HG03457 (cell line): ENCODE results near the gene DNAH11.
"Not testable (repeated sequence)": the region's sequence is repeated elsewhere in the genome, so short reads cannot be mapped to it uniquely, and the experiment has no call there.

Experiments used
- ATAC-seq: cut with Tn5 transposase; IDR thresholded peaks from one replicate; pipeline ENCODE4 v1.9.1; 2021; ENCODE audit warnings: moderate number of reproducible peaks; ENCODE audit not compliant: unreplicated experiment

Gene DNAH11

DNA sequence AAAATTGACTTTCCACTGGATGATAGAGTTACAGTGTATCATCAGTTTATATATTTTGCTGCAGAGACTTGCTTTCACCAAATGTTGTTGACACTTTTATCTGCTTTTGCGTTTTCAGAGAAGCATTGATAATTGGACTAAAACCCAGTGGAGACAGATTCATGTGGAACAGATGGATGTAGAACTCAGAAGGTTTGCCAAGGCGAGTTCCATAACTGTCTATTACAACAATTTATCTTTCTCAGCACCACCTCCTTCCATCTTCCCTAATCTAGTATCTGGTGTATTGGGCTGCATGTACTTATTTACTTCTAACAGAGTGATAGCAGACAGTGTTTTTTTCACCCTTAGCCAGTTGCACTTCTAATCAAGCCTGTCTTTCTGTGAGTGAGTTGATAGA is 73.3 kb downstream of the DNAH11 start:
- no peak for ATAC-seq

DNA sequence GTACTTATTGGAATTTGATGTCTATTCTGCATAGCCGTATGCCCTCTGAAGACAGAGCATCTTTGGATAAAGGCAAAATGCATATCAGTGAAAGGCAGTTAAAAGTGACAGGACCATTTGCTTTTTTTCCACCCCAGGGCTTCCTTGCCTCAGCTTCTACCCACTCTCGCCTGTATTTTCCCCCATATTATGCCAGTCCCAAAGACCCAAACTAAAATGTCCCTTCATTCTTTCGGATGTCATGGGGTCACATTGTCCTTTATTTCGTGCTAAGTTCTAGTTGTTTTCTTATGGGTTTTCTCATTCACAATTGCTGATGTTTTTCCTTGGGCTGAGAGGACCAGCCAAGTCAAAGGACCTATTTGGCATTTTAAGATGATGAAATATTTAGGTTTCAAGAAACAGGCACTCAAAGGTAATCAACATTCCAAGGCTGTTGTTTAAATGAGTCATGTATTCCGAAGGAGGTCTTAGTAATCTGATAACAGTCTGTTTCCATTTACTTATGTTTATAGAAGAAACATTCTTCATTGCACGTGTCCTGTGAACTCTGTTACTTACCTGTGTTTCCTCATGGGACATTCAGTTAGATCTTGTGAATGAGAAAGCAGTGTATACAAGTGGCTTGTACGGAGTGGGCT is 74.1 kb downstream of the DNAH11 start:
- no peak for ATAC-seq

DNA sequence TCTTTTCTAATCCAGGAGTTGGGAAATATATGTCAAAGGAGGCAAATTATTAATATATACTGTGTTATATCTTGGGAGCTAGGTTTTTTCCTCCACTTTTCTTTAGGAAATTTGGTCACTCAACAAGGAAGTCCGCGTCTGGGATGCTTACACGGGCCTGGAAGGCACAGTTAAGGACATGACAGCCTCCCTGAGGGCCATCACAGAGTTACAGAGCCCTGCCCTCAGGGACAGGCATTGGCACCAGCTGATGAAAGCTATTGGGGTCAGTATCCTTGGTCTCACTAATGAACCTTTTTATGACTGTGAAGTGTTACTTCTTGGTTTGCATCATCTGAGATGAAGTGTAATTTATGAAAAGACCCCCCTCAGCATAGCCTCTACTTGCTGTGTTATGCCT is 74.7 kb downstream of the DNAH11 start:
- ATAC-seq: no peak

DNA sequence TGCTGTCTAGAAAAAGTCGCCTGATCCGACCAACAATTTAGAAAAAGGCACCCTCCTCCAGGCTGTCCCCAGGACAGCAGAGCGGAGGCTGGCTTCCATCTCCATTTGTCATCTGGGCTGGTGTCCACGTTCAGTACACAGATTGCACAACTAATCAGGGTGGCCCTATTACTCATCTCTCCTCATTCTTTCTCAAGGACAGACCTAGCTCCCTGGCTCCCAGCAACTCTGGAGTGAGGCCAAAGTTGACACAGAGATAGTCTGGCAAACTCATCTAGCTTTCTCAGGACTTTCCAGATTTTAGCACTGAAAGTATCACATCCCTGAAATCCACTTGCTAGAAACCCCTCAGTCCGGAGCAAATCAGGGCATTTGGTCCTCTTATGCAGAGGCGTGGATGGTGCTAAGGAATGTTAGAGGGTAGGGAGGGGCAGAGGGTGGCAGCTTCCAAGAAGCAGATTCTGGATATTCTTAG is 75.1 kb downstream of the DNAH11 start:
- no peak for ATAC-seq

DNA sequence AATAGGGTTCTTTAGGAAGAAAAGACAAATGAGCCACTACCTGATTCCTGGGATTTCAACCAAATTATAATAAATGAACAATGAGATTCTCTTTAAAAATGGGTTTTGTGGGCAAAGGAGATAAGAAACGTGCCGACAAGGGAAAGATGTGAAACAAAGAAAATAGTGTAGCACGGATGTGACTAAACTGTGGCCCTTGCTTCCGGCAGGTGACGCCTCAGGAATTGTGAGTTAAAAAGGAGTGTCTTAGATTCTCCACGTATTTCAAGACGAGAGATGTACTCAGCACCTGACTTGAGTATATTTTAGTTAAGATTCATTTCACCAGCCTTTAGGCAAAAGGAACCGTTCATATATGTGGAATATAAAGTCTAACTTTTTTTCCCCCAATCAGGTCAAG is 75.9 kb downstream of the DNAH11 start:
- ATAC-seq: no peak

DNA sequence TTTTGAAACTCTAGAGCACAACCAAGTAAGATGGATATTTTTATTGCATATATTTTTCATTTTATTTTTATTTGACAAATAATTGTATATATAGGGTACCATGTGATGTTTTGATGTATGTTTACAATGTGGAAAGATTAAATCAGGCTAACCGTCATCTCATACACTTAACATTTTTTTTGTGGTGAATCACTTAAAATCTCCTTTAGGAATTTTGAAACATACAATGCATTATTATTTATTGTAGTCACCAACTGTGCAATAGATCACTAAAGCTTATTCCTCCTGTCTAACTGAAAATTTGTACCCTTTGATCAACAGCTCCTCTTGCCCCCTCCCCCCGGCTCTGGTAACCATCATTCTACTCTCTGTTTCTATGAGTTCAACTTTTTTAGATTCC is 77.2 kb downstream of the DNAH11 start:
- ATAC-seq: no peak

DNA sequence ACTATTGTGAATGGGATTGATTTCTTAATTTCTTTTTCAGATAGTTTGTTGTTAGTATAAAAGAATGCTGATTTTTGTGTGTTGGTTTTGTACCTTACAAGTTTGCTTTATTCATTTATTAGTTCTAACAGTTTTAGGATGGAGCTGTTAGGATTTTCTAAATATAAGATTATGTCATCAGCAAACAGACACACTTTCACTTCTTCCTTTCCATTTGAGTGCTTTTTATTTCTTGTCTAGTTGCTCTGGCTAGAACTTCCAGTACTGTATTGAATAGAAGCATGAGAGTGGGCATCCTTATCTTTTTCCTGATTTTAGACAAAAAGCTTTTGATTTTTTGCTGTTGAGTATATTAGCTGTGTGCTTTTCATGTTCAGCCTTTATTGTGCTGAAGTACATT is 81.5 kb downstream of the DNAH11 start:
- no peak for ATAC-seq

DNA sequence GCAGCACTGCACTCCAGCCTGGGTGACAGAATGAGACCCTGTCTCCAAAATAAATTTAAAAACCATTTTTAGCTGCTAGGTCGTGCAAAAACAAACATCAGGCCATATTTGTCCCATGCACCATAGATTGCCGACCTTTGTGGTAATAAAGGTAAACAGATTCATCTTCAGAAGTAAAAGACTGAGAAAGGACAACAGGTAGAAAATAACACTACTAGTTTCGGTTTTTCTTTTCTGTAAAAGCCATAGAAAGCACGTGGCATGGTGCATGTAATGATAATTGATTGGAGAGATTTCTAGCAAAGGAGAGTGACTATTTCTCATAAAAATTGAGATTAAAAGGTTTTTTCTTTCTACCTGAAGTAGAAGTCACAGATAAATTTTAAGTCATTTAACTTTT is 93.9 kb downstream of the DNAH11 start:
- ATAC-seq: no peak

DNA sequence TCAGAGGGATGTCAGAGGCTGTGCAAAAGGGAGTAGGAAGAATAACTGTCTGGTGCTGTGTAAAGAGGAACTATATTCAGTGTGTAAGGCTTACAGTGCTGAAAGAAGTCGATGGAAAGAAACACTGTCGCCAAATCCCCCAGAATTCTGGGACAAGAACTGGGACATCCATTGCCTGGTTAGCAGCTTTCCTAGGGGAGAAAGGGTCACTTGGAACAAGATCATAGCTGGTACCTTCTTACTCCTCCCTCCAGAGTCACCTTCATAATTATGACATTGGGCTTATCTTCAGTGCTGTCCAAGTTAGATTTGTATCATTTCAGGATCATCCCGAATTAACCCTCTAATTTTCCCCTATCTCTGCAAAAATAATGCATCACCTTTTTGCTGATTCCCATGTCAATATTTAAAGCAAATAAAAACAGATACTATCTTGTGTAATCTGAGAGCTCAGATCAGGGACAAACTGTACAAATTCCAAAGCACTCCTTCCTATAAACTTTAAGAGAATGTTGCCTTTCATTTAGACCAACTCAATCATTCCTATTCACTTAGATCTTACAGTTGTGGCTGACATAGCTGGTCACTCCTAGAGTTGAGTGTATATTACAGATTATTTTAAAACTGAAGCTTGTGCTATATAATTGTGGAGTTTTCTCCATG is 96.5 kb downstream of the DNAH11 start:
- ATAC-seq: no peak

DNA sequence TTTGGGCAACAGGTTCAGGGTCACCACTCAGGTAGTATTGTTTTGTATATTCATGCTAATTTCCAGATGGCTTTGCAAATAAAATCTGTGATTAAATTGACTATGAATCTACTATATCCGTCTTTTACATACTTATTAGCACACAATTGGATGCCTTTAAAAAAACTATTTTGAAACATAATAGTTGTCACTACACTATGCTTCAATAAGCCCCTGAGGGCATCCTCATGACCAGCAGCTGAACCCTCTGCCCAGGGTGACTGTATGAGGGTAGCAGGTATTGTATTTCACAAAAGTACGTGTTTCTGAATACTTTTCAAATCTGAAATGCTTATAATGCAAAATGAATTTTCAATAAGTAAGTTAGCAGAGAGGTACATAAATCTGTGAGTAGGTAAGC is 97.3 kb downstream of the DNAH11 start:
- ATAC-seq: no peak

DNA sequence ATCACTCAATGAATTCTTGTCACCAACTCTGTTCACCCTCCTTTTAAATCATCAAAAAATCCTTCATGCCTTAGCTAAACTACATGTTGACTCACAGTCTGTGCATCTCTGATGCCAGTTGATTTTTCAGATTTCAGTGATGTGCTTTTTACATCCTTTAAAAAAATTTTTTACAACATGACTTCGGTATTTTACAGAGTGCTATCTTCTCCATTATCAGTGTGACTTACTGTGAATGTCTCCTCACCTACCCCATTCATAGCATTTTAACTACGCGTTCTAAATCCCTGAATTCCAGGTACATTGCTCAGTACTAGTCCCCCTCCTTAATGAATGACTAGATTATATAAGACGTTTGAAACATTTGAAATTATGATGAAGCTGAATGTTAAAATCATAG is 98.7 kb downstream of the DNAH11 start:
- ATAC-seq: no peak

DNA sequence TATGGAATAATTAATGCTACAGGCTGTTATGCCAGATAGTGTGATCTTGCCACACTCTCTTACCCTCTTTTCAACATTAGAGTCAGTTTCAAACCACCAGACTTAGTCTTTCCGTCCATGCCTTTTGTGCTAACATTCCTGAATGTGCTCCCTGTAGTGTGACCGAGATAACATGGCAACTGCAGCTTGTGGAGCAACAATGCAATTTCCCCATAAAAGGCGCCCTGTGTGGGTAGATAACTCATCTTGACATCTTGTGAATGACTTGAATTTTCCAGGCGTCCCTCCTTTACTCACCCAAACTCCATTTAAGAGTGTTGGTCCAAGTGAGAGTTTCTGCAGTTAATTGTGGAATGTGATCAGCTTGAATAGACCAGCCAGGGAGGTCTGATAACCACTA is 99.6 kb downstream of the DNAH11 start:
- no peak for ATAC-seq

DNA sequence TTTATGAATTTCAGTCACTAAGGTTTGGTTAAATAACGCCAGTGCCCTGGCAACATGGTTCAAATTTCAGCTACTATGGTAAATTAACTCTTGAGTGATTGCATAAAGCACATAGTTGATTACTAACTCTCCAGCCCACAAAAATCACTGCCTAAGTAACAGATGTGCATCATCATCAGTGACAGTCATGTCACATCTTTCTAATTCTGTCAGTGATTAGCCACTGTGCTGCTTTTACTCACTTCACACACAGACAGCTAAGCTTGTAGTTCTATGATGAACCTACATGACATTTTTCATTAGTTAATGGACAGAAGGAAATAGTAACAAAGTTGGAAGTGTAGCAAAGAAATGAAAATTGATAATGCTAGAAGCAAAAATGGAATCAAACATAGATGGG is 108.9 kb downstream of the DNAH11 start:
- no peak for ATAC-seq

DNA sequence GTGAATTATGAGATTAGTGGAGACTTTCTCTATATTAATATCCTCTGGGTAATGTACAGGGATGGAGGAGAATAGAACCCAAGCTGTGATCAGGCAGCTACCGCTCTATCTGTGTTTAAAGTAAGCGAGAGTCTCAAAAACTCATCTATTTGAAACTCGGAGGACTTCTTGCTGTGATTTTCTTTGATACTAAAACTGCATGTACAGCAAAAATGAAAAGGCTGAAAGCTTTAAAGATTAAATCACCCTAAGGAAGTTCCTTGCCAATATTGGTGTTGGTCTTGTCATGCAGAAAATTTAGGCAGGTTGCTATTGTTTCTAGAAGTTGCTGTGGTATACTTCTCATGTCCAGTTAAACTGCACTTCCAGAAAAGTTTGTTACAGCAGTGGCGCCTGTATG is 110.8 kb downstream of the DNAH11 start:
- no peak for ATAC-seq

DNA sequence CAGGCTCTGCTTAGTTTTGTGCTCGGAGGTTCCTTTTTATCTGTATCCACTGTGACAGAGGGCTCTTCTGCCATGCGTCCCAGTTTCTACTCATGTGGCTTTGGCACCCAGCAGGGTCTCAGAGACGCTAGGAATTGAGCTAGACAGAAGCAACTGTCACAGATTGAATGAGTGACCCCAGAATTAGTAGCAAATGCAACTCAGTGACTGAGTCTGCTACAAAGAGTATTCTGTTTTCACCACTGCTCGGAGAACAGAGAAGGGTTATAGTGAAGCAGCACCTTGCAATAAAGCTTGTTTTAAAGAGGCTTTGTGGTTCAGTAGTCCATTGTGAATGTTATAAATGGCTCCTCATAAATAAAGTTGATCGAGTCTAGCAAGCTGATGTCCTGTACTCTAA is 113.2 kb downstream of the DNAH11 start:
- no peak for ATAC-seq

DNA sequence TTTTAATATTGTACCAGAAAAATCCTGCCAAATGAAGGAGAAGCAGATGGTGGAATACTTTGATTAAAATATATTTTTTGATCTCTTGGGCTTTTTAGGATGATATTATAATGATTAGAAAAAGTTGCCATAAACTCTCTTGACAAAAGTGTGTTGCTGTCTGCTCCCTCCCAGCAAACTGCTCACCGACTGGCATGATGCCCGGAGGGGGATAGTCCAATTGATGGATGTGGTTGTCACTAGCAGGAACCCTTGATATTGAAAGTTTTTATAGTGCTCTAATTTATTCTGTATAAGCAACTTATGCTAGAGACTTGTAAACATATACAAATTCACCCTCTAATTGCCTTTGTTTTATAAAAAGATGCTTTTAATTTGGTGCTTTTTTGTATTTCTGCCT is 114.0 kb downstream of the DNAH11 start:
- ATAC-seq: no peak

DNA sequence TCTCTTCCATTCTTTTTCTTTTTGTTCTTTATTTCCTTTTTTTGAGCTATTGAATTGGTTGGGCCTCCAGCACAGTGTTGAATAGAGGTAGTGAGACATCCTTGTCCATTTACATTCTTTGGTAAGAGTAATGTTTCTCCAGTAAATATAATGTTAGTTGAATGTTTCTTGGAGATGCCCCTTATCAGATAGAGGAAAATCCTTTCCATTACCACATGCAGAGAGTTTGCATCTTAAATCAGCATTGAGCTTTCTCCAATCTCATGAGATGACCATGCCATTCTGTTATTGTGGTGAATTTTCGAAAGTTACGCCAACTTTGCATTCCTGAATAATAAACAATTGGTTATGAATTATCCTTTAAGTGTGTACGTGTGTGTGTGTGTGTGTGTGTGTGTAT is 127.7 kb downstream of the DNAH11 start:
- ATAC-seq: no peak

DNA sequence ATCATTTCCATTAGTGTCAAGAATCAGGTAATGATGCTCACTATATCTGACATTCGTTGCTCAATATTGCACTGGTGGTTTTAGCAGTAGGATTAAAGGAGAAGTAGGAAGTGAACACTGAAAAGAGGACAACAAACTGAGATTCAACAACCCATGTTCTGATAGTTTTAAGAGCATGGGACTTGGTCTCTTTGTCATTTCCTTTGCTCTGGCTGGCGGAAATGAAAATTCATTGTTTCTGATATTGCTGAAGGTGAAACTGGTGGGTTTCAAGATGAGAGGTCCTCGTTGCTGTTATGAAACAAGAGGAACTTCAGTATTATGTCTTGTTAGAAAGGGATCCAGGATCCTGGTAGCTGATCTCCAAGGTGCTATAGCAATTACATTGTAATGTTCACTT is 129.0 kb downstream of the DNAH11 start:
- no peak for ATAC-seq

DNA sequence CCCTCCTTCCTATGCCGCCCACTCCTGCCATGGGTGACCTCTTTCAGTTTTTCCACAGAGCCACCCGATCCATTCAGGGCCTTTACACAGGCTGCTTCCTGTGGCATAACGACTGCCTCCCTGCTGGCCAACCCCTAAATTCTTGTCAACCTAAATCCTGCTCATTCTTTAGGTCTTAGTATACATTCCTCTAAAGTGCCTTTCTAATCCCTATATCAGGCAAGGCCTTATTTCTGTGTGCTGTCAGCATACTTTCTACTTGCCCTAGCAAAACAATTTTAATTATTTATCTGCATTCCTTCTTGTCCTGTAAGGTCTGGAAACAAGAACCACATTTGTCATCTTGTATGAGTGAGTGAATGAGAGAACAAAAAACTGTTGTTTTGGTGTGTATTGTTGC is 132.4 kb downstream of the DNAH11 start:
- ATAC-seq: no peak

DNA sequence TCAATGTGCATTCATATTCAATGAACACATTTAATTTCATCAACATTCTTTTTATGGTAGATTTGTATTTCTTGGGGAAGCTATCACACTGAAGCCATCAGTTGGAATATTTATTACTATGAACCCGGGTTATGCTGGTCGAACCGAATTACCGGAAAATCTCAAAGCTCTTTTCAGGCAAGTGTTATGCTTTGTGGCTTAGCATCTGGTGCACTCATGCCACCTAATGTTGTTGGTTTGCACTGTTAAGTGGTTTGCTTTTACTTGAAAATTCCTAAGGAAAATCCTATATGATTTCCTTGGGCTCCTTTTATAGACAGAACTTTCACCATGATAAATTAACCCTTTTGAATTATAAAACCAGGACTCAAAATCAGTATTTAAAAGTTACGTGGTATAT is 147.9 kb downstream of the DNAH11 start:
- ATAC-seq: no peak

DNA sequence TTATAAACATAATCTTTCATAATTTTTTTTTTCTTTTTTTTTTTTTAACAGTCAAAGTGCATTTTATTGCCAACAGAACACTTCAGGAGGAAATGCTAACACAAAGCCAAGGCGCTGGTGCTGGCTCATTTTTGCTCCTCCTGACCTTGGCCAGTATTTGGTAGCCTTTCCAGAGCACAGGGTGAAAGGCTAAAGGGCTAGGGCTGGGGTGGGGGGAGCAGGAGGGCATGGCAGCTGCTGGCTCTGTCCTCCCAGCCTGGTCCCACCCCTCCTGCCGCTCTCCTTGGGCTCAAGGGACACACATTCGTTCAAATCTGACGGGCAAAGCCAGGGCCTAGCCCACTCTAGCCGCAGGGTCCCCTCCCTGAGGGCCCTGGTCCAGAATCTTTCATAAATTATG is 148.3 kb downstream of the DNAH11 start:
- ATAC-seq: not testable (repeated sequence)

DNA sequence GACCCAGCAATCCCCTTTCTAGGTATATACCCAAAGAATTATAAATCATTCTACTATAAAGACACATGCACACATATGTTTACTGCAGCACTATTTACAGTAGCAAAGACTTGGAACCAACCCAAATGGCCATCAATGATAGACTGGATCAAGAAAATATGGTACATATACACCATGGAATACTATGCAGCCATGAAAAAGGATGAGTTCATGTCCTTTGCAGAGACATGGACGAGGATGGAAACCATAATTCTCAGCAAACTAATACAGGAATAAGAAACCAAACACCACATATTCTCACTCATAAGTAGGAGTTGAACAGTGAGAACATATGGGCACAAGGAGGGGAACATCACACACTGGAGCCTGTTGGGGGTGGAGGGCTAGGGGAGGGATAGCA is 157.7 kb downstream of the DNAH11 start:
- ATAC-seq: not testable (repeated sequence)

DNA sequence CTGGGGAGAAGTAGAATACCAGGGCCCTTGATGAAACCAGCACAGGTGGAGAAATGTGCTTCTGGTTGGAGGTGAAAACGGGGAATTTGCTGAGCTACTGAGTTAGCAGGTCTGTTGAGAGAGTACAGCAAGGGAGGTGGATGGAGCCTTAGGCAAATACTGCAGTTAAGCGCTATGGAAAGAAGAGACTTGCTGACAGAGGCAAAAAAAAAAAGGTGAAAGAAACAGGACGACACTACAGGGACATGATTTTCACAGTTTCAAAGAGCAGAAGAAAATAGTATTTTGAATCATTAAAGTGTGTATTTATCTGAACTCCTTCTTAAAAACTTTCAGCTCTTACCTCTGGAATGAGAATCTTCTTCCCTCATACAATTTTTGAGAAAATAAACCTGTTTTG is 159.5 kb downstream of the DNAH11 start:
- no peak for ATAC-seq
